Thymus (tissue), 11 donors: ENCODE data around the gene STAMBPL1. TPM values are rescaled to one million over a fixed set of nuclear protein-coding genes. Genes with fewer than 3 reads are reported as not detected.

Source experiments
- DNase-seq, 9 donors: peaks; one replicate each; pipeline ENCODE4 v3.0.0-alpha.2; 2013; ENCODE audit warnings: low spot score in 9 of 9, low read depth in 6 of 9, missing footprints in 1 of 9
- H3K27ac ChIP-seq, 2 donors: one replicate each; pipeline ENCODE4 v1.5.1; 2013; ENCODE audit warnings: control low read depth in 1 of 2, low read depth in 1 of 2, low read length in 1 of 2, mild to moderate bottlenecking in 1 of 2, moderate library complexity in 1 of 2
- H3K27me3 ChIP-seq, 2 donors: one replicate each; pipeline ENCODE4 v1.5.1; 2013; ENCODE audit warnings: low read length in 1 of 2; ENCODE audit not compliant: control insufficient read depth in 2 of 2, insufficient read depth in 1 of 2
- H3K36me3 ChIP-seq, 2 donors: one replicate each; pipeline ENCODE4 v1.5.1; 2013; ENCODE audit warnings: low read length in 1 of 2, mild to moderate bottlenecking in 1 of 2, moderate library complexity in 1 of 2; ENCODE audit not compliant: control insufficient read depth in 2 of 2, insufficient read depth in 2 of 2
- H3K4me1 ChIP-seq, 2 donors: one replicate each; pipeline ENCODE4 v1.5.1; 2013; ENCODE audit warnings: low read length in 2 of 2; ENCODE audit not compliant: control insufficient read depth in 2 of 2, insufficient read depth in 2 of 2
- H3K4me3 ChIP-seq, 2 donors: one replicate each; pipeline ENCODE4 v1.5.1; 2013; ENCODE audit warnings: low read length in 2 of 2, control low read depth in 1 of 2, mild to moderate bottlenecking in 1 of 2
- H3K9me3 ChIP-seq, 2 donors: one replicate each; pipeline ENCODE4 v1.5.1; 2013; ENCODE audit warnings: low read length in 1 of 2, mild to moderate bottlenecking in 1 of 2; ENCODE audit not compliant: control insufficient read depth in 2 of 2, insufficient read depth in 1 of 2
- WGBS: extraction: QIAGEN DNeasy Blood & Tissue Kit; methylation state at CpG from one replicate; pipeline ENCODE4 v1.1.7; 2013; 5-methylcytosine and 5-hydroxymethylcytosine counted together
- polyA plus RNA-seq: library from polyadenylated mRNA; stranded (reverse); fragments of 200-250 nt; gene quantifications from one replicate; pipeline ENCODE4 v1.2.3, GENCODE V29; 2013
- total RNA-seq: library from RNA; stranded (reverse); fragments of 120-200 nt; gene quantifications from one replicate; pipeline ENCODE4 v1.2.4, GENCODE V29; 2013
- donor health status: healthy.

Gene STAMBPL1
- total and polyA plus RNA-seq, 2 donors: 12.3 to 20.5 TPM

GRCh38 chr10:88968391-88968790 is 88.3 kb downstream of the STAMBPL1 start:
- H3K4me3 ChIP-seq: no peak overlapping the region
- H3K27ac ChIP-seq: no peak overlapping the region
- H3K9me3 ChIP-seq: no peaks in the 10 kb centered on the region
- WGBS: 95% methylated on average over 2 of the region's 2 CpGs
- no peaks in the 10 kb centered on the region for H3K27me3 ChIP-seq
- no peak for DNase-seq
- H3K4me1 ChIP-seq: no peaks in the 10 kb centered on the region
- H3K36me3 ChIP-seq: no peaks in the 10 kb centered on the region

- H3K36me3 ChIP-seq: no peaks in the 10 kb centered on the region
- no peaks in the 10 kb centered on the region for H3K9me3 ChIP-seq
- peaks cover 3 to 7% of the 10 kb centered on the region in 2 donors for H3K4me1 ChIP-seq
- H3K4me3 ChIP-seq: no peak overlapping the region
- DNase-seq: no peak
- no peaks in the 10 kb centered on the region for H3K27me3 ChIP-seq
- H3K27ac ChIP-seq: no peak overlapping the region
- 97% methylated on average over 5 of the region's 5 CpGs for WGBS
Observed at GRCh38 chr10:88971221-88972061, 91.4 kb downstream of the STAMBPL1 start.

Other genes starting within 250 kb of the STAMBPL1 start
- gene LIPF, start 215.8 kb upstream of the STAMBPL1 start, total RNA-seq: 0.14 TPM
- 1.0 TPM for gene LIPF, start 215.8 kb upstream of the STAMBPL1 start, polyA plus RNA-seq
- gene LIPK, start 174.0 kb upstream of the STAMBPL1 start, total RNA-seq: 0.33 TPM
- 1.5 TPM for gene LIPK, start 174.0 kb upstream of the STAMBPL1 start, polyA plus RNA-seq
- 0.09 TPM for gene LIPN, start 120.2 kb upstream of the STAMBPL1 start, total RNA-seq
- gene LIPN, start 120.2 kb upstream of the STAMBPL1 start, polyA plus RNA-seq: 0.50 TPM
- gene LIPM, start 77.5 kb upstream of the STAMBPL1 start, total RNA-seq: not detected
- gene LIPM, start 77.5 kb upstream of the STAMBPL1 start, polyA plus RNA-seq: 0.57 TPM
- gene ANKRD22, start 28.4 kb upstream of the STAMBPL1 start, total RNA-seq: 15.5 TPM
- gene ANKRD22, start 28.4 kb upstream of the STAMBPL1 start, polyA plus RNA-seq: 11.6 TPM
- gene ACTA2, start 72.5 kb downstream of the STAMBPL1 start, total RNA-seq: 36.8 TPM
- 285 TPM for gene ACTA2, start 72.5 kb downstream of the STAMBPL1 start, polyA plus RNA-seq
- 36.8 TPM for gene FAS, start 110.6 kb downstream of the STAMBPL1 start, total RNA-seq
- 31.6 TPM for gene FAS, start 110.6 kb downstream of the STAMBPL1 start, polyA plus RNA-seq